Pancreas (tissue), 10 donors: ENCODE results near the gene IGBP1. TPM values are rescaled to one million over a fixed set of nuclear protein-coding genes. Genes with fewer than 3 reads are reported as not detected.

ENCODE experiments used
- ATAC-seq, 4 donors: fragments of 200-7000 bp; cut with Tn5 transposase; one replicate each; pipeline versions ENCODE4 v1.8.0 to v1.9.1; 2020; ENCODE audit warnings: mild to moderate bottlenecking in 4 of 4, moderate library complexity in 4 of 4
- DNase-seq, 6 donors: peaks; one replicate each; pipeline ENCODE4 v3.0.0-alpha.2; 2020
- FAIRE-seq: peaks from 2 replicates; lab custom pipeline; 2012; peaks lifted over from hg19 to GRCh38; lab: Jason Lieb, UNC
- H3K27ac ChIP-seq, 4 donors: fragments of 200-600 bp; sonication (generic); 1 replicate in 3 of 4; 2 replicates in 1 of 4; pipeline versions ENCODE4 v1.5.0 to v1.8.0; 2020
- H3K27me3 ChIP-seq, 4 donors: fragments of 200-600 bp; one replicate each; pipeline ENCODE4 v1.8.0; 2021
- H3K36me3 ChIP-seq, 3 donors: fragments of 200-600 bp; sonication (generic) in 1 of 3; one replicate each; pipeline versions ENCODE4 v1.5.0 to v1.8.0; 2020 to 2021
- H3K4me1 ChIP-seq, 3 donors: fragments of 200-600 bp; one replicate each; pipeline ENCODE4 v1.8.0; 2021
- H3K4me3 ChIP-seq, 4 donors: fragments of 200-600 bp; sonication (generic) in 2 of 4; one replicate each; pipeline versions ENCODE4 v1.5.0 to v1.8.0; 2020 to 2021
- H3K9me3 ChIP-seq, 4 donors: fragments of 200-600 bp; one replicate each; pipeline ENCODE4 v1.8.0; 2021
- CTCF ChIP-seq, 4 donors: fragments of 200-600 bp; sonication (generic) in 3 of 4; IDR thresholded peaks; one replicate each; pipeline versions ENCODE4 v1.5.0 to v1.8.0; 2021; ENCODE audit warnings: antibody characterized with exemption in 4 of 4
- WGBS, 2 donors: extraction: QIAGEN DNeasy Blood & Tissue Kit; methylation state at CpG; one replicate each; pipeline ENCODE4 v1.1.7; 2013; 5-methylcytosine and 5-hydroxymethylcytosine counted together
- intact Hi-C, 3 donors: fragments of 100-400 bp; cut with DNase I; formaldehyde crosslinking; loops; one replicate each; pipeline versions ENCODE4 v1.11.1 to v1.14.2; 2022
- polyA plus RNA-seq, 2 donors: library from polyadenylated mRNA; stranded (reverse); fragments of 200-250 nt; gene quantifications; one replicate each; pipeline ENCODE4 v1.2.3, GENCODE V29; 2013
- total RNA-seq, 6 donors: library from RNA; stranded (reverse); fragmentation: NEBNext Ultra II Directional in 4 of 6; extraction: Animal tissue kit (Norgen Biotek cat#: 25700) in 4 of 6; gene quantifications; one replicate each; pipeline versions ENCODE4 v1.2.1 to v1.2.4, GENCODE V29; 2021 to 2023
- donor health status: healthy with polysubstance abuse.
- donor health status: DM: no; HTN: no; CAD: no; lungs with moderate emphysema.
- donor health status: DM: no; HTN: no; CAD: no.
- donor health status: control.
- donor health status: control.
- donor health status: Bipolar disorder and iron deficiency.
- donor health status: DM: yes; HTN: yes; CAD: no.
- donor health status: DM: no; HTN: no; CAD: no.
- donor health status: DM: no; HTN: no; CAD: no.
- donor health status: DM: yes; HTN: yes; CAD: no.

IGBP1 gene
- total and polyA plus RNA-seq, 8 donors: 42.5 to 68.8 (median 46.4) TPM

GRCh38 chrX:70141373-70141772, 8.1 kb downstream of the IGBP1 start:
- no peak for ATAC-seq
- intact Hi-C loops: no loop called here
- no peak for TF ChIP-seq CTCF (IDR thresholded peaks at IDR 0.05)
- H3K9me3 ChIP-seq: no peaks in the 10 kb centered on the region
- peaks cover 0 to 8% (median 0%) of the 10 kb centered on the region in 4 donors for H3K27me3 ChIP-seq
- WGBS, 2 donors: 79 to 88% methylated on average over 2 of the region's 2 CpGs
- no peak overlapping the region for H3K27ac ChIP-seq
- no peak for DNase-seq
- no peak overlapping the region for H3K4me3 ChIP-seq
- no peaks in the 10 kb centered on the region for H3K4me1 ChIP-seq
- H3K36me3 ChIP-seq: no peaks in the 10 kb centered on the region
- FAIRE-seq: no peak

GRCh38 chrX:70166601-70167590, 33.6 kb downstream of the IGBP1 start:
- 71 to 91% methylated on average over 19 of the region's 19 CpGs for WGBS, 2 donors
- no peak for DNase-seq
- no peak overlapping the region for H3K4me3 ChIP-seq
- no peaks in the 10 kb centered on the region for H3K36me3 ChIP-seq
- intact Hi-C loops: no loop called here
- no peaks in the 10 kb centered on the region for H3K4me1 ChIP-seq
- no peak for FAIRE-seq
- TF ChIP-seq CTCF (IDR thresholded peaks at IDR 0.05): no peak
- no peaks in the 10 kb centered on the region for H3K27me3 ChIP-seq
- H3K27ac ChIP-seq: no peak overlapping the region
- H3K9me3 ChIP-seq: no peaks in the 10 kb centered on the region
- no peak for ATAC-seq

GRCh38 chrX:70168238-70169188, 35.3 kb downstream of the IGBP1 start:
- no peak overlapping the region for H3K4me3 ChIP-seq

GRCh38 chrX:70169281-70169680, 36.0 kb downstream of the IGBP1 start:
- ATAC-seq (no peak), FAIRE-seq (no peak), DNase-seq (no peak)
- H3K4me1 ChIP-seq: no peaks in the 10 kb centered on the region
- no peak overlapping the region for H3K27ac ChIP-seq
- H3K27me3 ChIP-seq: no peaks in the 10 kb centered on the region
- H3K9me3 ChIP-seq: no peaks in the 10 kb centered on the region
- intact Hi-C loops: no loop called here
- TF ChIP-seq CTCF (IDR thresholded peaks at IDR 0.05): no peak
- no peak overlapping the region for H3K4me3 ChIP-seq
- no peaks in the 10 kb centered on the region for H3K36me3 ChIP-seq
- WGBS, 2 donors: 72 to 93% methylated on average over 7 of the region's 7 CpGs

More at GRCh38 chrX:70168238-70169188, 35.3 kb downstream of the IGBP1 start:
- H3K27ac ChIP-seq: no peak overlapping the region
- peak in 3 of 4 donors; percentile 57 to 63 (median 59) for ATAC-seq
- no peaks in the 10 kb centered on the region for H3K27me3 ChIP-seq
- no peaks in the 10 kb centered on the region for H3K4me1 ChIP-seq
- H3K9me3 ChIP-seq: no peaks in the 10 kb centered on the region
- WGBS, 2 donors: 30 to 33% methylated on average over 11 of the region's 11 CpGs
- TF ChIP-seq CTCF (IDR thresholded peaks at IDR 0.05): no peak
- no peak for DNase-seq
- no peak for FAIRE-seq
- intact Hi-C loops: no loop called here
- no peaks in the 10 kb centered on the region for H3K36me3 ChIP-seq
